DND-41 (cell line): ENCODE results near the gene CLVS2.

ENCODE experiments used
- ATAC-seq: fragments of 200-7000 bp; cut with Tn5 transposase; 3 replicates; pipeline ENCODE4 v1.9.1; 2021; ENCODE audit warnings: low read depth; ENCODE audit not compliant: insufficient read depth
- DNase-seq: peaks from one replicate; pipeline ENCODE4 v3.0.0-alpha.2; 2020
- H2AFZ ChIP-seq: 2 replicates; pipeline ENCODE4 v1.6.0; 2012; ENCODE audit warnings: low read depth, low read length
- H3K27ac ChIP-seq: 2 replicates; pipeline ENCODE4 v1.5.1; 2012; ENCODE audit warnings: low read length, inconsistent platforms
- H3K27me3 ChIP-seq: fragments of 200-600 bp; sonication (generic); 2 replicates; pipeline ENCODE4 v1.6.0; 2012; ENCODE audit warnings: low read length, mild to moderate bottlenecking, inconsistent platforms; ENCODE audit not compliant: insufficient read depth, poor library complexity
- H3K36me3 ChIP-seq: 2 replicates; pipeline ENCODE4 v1.5.1; 2012; ENCODE audit warnings: low read length, inconsistent platforms; ENCODE audit not compliant: insufficient read depth
- H3K4me1 ChIP-seq: 2 replicates; pipeline ENCODE4 v1.5.1; 2012; ENCODE audit warnings: mild to moderate bottlenecking, low read length; ENCODE audit not compliant: insufficient read depth
- H3K4me2 ChIP-seq: 2 replicates; pipeline ENCODE4 v1.6.0; 2012; ENCODE audit warnings: mild to moderate bottlenecking, moderate library complexity, low read length, inconsistent platforms; ENCODE audit not compliant: insufficient read depth
- H3K4me3 ChIP-seq, 2 experiments: fragments of 200-600 bp in 1 of 2; shearing (Covaris generic) in 1 of 2; 2 replicates each; pipeline ENCODE4 v1.5.1; 2012 to 2016; ENCODE audit warnings: inconsistent platforms in 2 of 2, low read length in 2 of 2, mild to moderate bottlenecking in 2 of 2, low read depth in 1 of 2, moderate library complexity in 1 of 2
- H3K79me2 ChIP-seq: 2 replicates; pipeline ENCODE4 v1.6.0; 2012; ENCODE audit warnings: low read length, inconsistent platforms; ENCODE audit not compliant: insufficient read depth
- H3K9ac ChIP-seq: 2 replicates; pipeline ENCODE4 v1.6.0; 2012; ENCODE audit warnings: low read depth, mild to moderate bottlenecking, inconsistent platforms, low read length, moderate library complexity
- H3K9me3 ChIP-seq: 2 replicates; pipeline ENCODE4 v1.5.1; 2012; ENCODE audit warnings: low read length, moderate library complexity, mild to moderate bottlenecking, inconsistent platforms; ENCODE audit not compliant: insufficient read depth, severe bottlenecking
- H4K20me1 ChIP-seq: 2 replicates; pipeline ENCODE4 v1.6.0; 2012; ENCODE audit warnings: low read length; ENCODE audit not compliant: insufficient read depth
- EZH2 ChIP-seq: IDR thresholded peaks from 3 replicates; pipeline ENCODE4 v1.6.1; 2012; ENCODE audit warnings: borderline replicate concordance, low read depth, mild to moderate bottlenecking, moderate library complexity, low read length, inconsistent platforms; ENCODE audit not compliant: severe bottlenecking
- TF ChIP-seq, protein P1 (sequence below): IDR thresholded peaks from 2 replicates; pipeline ENCODE4 v1.5.1; 2012; ENCODE audit warnings: borderline replicate concordance, low read length, moderate library complexity, mild to moderate bottlenecking; ENCODE audit not compliant: poor library complexity, severe bottlenecking; ENCODE audit errors: extremely low read depth

Gene CLVS2

DNA sequence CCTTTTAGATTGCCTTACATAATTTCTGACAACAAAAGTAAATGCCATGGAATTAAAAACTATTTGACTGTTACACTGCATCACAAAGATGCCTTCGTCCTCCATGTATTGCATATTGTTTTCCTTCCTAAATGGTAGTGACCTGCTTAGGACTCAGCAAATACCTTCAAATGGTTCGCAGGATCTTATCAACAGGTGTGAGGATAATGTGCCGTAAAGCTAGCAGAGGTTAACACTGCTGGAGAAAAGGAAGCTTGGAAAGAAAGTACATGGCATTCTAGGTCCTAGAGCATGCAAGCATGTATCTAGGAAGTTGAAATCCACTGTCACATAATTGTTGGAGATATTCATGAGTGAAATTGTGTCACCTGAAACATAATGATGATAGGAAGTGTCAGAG, 5.5 kb downstream of the CLVS2 start:
- no peak overlapping the region for H3K27ac ChIP-seq
- ATAC-seq, result no peak
- H4K20me1 ChIP-seq, result no peaks in the 10 kb centered on the region
- H3K9ac ChIP-seq, result no peak overlapping the region
- peak overlapping the region; percentile 51; the same call in 1 of the 2 replicates for H3K4me2 ChIP-seq
- peaks cover 40% of the 10 kb centered on the region for H3K4me1 ChIP-seq
- TF ChIP-seq, protein P1, sequence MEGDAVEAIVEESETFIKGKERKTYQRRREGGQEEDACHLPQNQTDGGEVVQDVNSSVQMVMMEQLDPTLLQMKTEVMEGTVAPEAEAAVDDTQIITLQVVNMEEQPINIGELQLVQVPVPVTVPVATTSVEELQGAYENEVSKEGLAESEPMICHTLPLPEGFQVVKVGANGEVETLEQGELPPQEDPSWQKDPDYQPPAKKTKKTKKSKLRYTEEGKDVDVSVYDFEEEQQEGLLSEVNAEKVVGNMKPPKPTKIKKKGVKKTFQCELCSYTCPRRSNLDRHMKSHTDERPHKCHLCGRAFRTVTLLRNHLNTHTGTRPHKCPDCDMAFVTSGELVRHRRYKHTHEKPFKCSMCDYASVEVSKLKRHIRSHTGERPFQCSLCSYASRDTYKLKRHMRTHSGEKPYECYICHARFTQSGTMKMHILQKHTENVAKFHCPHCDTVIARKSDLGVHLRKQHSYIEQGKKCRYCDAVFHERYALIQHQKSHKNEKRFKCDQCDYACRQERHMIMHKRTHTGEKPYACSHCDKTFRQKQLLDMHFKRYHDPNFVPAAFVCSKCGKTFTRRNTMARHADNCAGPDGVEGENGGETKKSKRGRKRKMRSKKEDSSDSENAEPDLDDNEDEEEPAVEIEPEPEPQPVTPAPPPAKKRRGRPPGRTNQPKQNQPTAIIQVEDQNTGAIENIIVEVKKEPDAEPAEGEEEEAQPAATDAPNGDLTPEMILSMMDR, result no peak
- no peak for TF ChIP-seq EZH2
- H3K27me3 ChIP-seq, result no peaks in the 10 kb centered on the region
- H3K79me2 ChIP-seq, result no peaks in the 10 kb centered on the region; the same call in 1 of the 2 replicates
- no peak overlapping the region for H3K4me3 ChIP-seq
- DNase-seq, result no peak
- no peak overlapping the region for H2AFZ ChIP-seq
- H3K9me3 ChIP-seq, result peaks cover under 1% of the 10 kb centered on the region
- no peaks in the 10 kb centered on the region for H3K36me3 ChIP-seq

GRCh38 chr6:123007885-123008284, 11.8 kb downstream of the CLVS2 start:
- Histone ChIP-seq H3K4me2 (no peak overlapping the region), H3K79me2 (no peaks in the 10 kb centered on the region), H3K36me3 (no peaks in the 10 kb centered on the region), H4K20me1 (no peaks in the 10 kb centered on the region), H3K9me3 (no peaks in the 10 kb centered on the region), H2AFZ (no peak overlapping the region), H3K9ac (no peak overlapping the region), H3K27me3 (no peaks in the 10 kb centered on the region), H3K27ac (no peak overlapping the region), H3K4me3 (no peak overlapping the region), H3K4me1 (no peaks in the 10 kb centered on the region)
- DNase-seq (no peak), ATAC-seq (no peak)
- TF ChIP-seq, protein P1, result no peak
- no peak for TF ChIP-seq EZH2

GRCh38 chr6:123009059-123009458, 13.0 kb downstream of the CLVS2 start:
- H3K79me2 ChIP-seq, result no peaks in the 10 kb centered on the region
- no peak for ATAC-seq
- no peak overlapping the region for H3K9ac ChIP-seq
- H4K20me1 ChIP-seq, result no peaks in the 10 kb centered on the region
- no peak overlapping the region for H3K4me3 ChIP-seq
- H3K4me1 ChIP-seq, result no peaks in the 10 kb centered on the region
- H2AFZ ChIP-seq, result 0 out of 2 replicates have a peak overlapping the region, but pooled peaks have one; percentile 22
- H3K9me3 ChIP-seq, result no peaks in the 10 kb centered on the region
- TF ChIP-seq, protein P1, result no peak
- no peak for TF ChIP-seq EZH2
- no peaks in the 10 kb centered on the region for H3K36me3 ChIP-seq
- no peaks in the 10 kb centered on the region for H3K27me3 ChIP-seq
- H3K4me2 ChIP-seq, result no peak overlapping the region
- no peak overlapping the region for H3K27ac ChIP-seq
- DNase-seq, result no peak

GRCh38 chr6:123014835-123015234, 18.8 kb downstream of the CLVS2 start:
- Histone ChIP-seq H2AFZ (no peak overlapping the region), H3K79me2 (no peaks in the 10 kb centered on the region), H3K4me3 (no peak overlapping the region), H3K4me2 (no peak overlapping the region), H3K36me3 (no peaks in the 10 kb centered on the region), H3K9me3 (no peaks in the 10 kb centered on the region), H3K27me3 (no peaks in the 10 kb centered on the region), H3K4me1 (no peaks in the 10 kb centered on the region), H3K27ac (no peak overlapping the region), H3K9ac (no peak overlapping the region), H4K20me1 (no peaks in the 10 kb centered on the region)
- DNase-seq, result no peak
- TF ChIP-seq, protein P1, result no peak
- no peak for TF ChIP-seq EZH2
- ATAC-seq, result no peak
